GM13976 (cell line): ENCODE results near the gene GRPR.

Experiments used
- DNase-seq: peaks from one replicate; pipeline ENCODE4 v3.0.0; 2012; ENCODE audit warnings: low spot score
- CTCF ChIP-seq: IDR thresholded peaks from 2 replicates; pipeline ENCODE4 v1.5.1; 2012; ENCODE audit warnings: borderline replicate concordance, mild to moderate bottlenecking; ENCODE audit not compliant: insufficient read depth; ENCODE audit errors: extremely low read depth, missing control alignments, control extremely low read depth
- in situ Hi-C: fragments of 300-500 bp; cut with MboI; formaldehyde crosslinking; loops from one replicate; pipeline ENCODE4 v1.12.0; 2022; ENCODE audit warnings: low sequenced_read_pairs, mixed read lengths, inconsistent platforms; ENCODE audit not compliant: unreplicated experiment

The GRPR gene

GRCh38 chrX:16199343-16199742 lies 76.0 kb downstream of the GRPR start:
- in situ Hi-C loops = no loop called here
- TF ChIP-seq CTCF = no peak
- no peak for DNase-seq

DNA sequence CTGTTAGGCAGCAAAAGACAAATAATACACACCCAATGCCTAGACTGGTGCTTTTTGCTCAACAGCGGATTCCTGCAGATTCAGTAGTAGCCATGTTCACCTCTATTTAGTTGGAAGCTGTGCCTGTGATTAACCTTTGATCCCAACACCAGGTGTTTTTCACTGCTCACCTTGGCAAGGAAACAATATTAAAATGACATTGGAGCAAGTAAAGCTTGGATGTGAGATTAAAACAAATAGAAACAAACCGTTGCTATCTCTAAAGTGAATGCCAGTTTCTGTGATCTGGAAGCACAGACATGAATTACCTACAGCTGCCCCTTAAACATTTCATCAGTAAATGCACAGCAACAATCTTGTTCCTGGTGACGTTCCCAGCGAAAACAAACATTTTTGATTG lies 79.6 kb downstream of the GRPR start:
- TF ChIP-seq CTCF = no peak
- in situ Hi-C loops = no loop called here
- no peak for DNase-seq
